ACHN (cell line): ENCODE results near the gene ABCF3.

Experiments
- DNase-seq: peaks from one replicate; pipeline ENCODE4 v3.0.0-alpha.2; 2015
- in situ Hi-C: cut with HindIII; loops from 2 replicates; pipeline ENCODE4 v1.10.0; 2017; ENCODE audit warnings: low sequenced_read_pairs, low pct_ligation_motif_present, low pct_unique_long_range_greater_than_20kb

ABCF3 gene

GRCh38 chr3:184222521-184222920, 36.5 kb downstream of the ABCF3 start:
- in situ Hi-C loops: no loop called here

GRCh38 chr3:184223946-184224345, 37.9 kb downstream of the ABCF3 start:
- no peak for DNase-seq
- in situ Hi-C loops: no loop called here

More at GRCh38 chr3:184222521-184222920, 36.5 kb downstream of the ABCF3 start:
- DNase-seq: no peak

GRCh38 chr3:184227481-184227935, 41.5 kb downstream of the ABCF3 start:
- in situ Hi-C loops: no loop called here
- DNase-seq: peak; percentile 36

- no peak for DNase-seq
- in situ Hi-C loops: no loop called here
Measured at GRCh38 chr3:184228376-184229137, 42.6 kb downstream of the ABCF3 start.

- DNase-seq: peak; percentile 74
- in situ Hi-C loops: no loop called here
Measured at GRCh38 chr3:184229394-184230080, 43.5 kb downstream of the ABCF3 start, which contains the start of gene VWA5B2. VWA5B2 (plus strand) TSS chr3:184229585; CDS start chr3:184230529, 944 bp downstream.

- in situ Hi-C loops: no loop called here
- no peak for DNase-seq
Measured at GRCh38 chr3:184230081-184230602, 44.1 kb downstream of the ABCF3 start.

GRCh38 chr3:184230603-184231528, 44.9 kb downstream of the ABCF3 start:
- in situ Hi-C loops: no loop called here
- DNase-seq: no peak

GRCh38 chr3:184231671-184232070, 45.7 kb downstream of the ABCF3 start:
- no peak for DNase-seq

GRCh38 chr3:184233127-184233843, 47.3 kb downstream of the ABCF3 start:
- in situ Hi-C loops: no loop called here
- no peak for DNase-seq

More at GRCh38 chr3:184231671-184232070, 45.7 kb downstream of the ABCF3 start:
- in situ Hi-C loops: no loop called here

GRCh38 chr3:184234224-184234623, 48.2 kb downstream of the ABCF3 start:
- DNase-seq: peak; percentile 89
- in situ Hi-C loops: no loop called here

GRCh38 chr3:184234671-184235380, 48.8 kb downstream of the ABCF3 start:
- DNase-seq: no peak
- in situ Hi-C loops: no loop called here

GRCh38 chr3:184235381-184236032, 49.5 kb downstream of the ABCF3 start:
- in situ Hi-C loops: no loop called here
- no peak for DNase-seq

GRCh38 chr3:184236033-184236410, 50.0 kb downstream of the ABCF3 start:
- in situ Hi-C loops: no loop called here
- no peak for DNase-seq

GRCh38 chr3:184236636-184237035, 50.6 kb downstream of the ABCF3 start:
- no peak for DNase-seq
- in situ Hi-C loops: no loop called here

- in situ Hi-C loops: no loop called here
- DNase-seq: no peak
Measured at GRCh38 chr3:184237211-184237610, 51.2 kb downstream of the ABCF3 start.

- no peak for DNase-seq
- in situ Hi-C loops: no loop called here
Measured at GRCh38 chr3:184237807-184238206, 51.8 kb downstream of the ABCF3 start.

GRCh38 chr3:184238246-184238818, 52.3 kb downstream of the ABCF3 start:
- DNase-seq: no peak
- in situ Hi-C loops: no loop called here
